Measurements from ENCODE around the gene COL24A1. TPM values are rescaled to one million over a fixed set of nuclear protein-coding genes. Genes with fewer than 3 reads are reported as not detected.

Gene COL24A1
- total RNA-seq, 1 experiment from 2014 or later: not detected

DNA sequence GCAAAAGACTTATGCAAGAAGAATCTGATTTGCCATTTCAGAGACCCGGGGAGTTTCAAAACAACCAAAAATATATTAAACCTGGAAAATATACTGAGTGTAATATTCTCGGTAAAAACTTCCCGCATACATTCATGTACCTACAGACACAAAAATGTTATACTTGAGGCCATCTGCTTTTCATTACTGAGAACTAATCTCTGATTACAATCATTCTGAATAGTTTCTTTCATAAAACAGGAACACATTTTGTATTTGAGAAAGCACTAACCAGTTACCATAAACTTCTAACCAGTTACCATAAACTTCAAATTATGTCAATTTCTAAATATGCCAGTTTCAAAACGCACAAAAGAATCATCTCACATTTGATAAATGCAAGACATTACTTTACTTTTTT lies 456.1 kb downstream of the COL24A1 start:
- Histone ChIP-seq H3K4me2 (ENCODE audit: low read length) (no peak overlapping the region), H2AFZ (ENCODE audit: low read depth, low read length, poor library complexity, severe bottlenecking) (no peak overlapping the region), H3K9ac (ENCODE audit: low read length) (no peak overlapping the region), H3K27ac (ENCODE audit: low read depth, low read length) (no peak overlapping the region), H3K4me3 (replicated peaks in 1 of 2; ENCODE audit: low read depth in 1 of 2, low read length in 2 of 2) (no peak overlapping the region), H3K9me2 (ENCODE audit: insufficient read depth) (no peaks in the 10 kb centered on the region), H3K36me3 (ENCODE audit: control insufficient read depth in 1 of 2, insufficient read depth in 2 of 2, low read length in 2 of 2) (peaks cover 20 to 23% of the 10 kb centered on the region in 2 experiments), H3K27me3 (ENCODE audit: insufficient read depth, low read length) (no peaks in the 10 kb centered on the region), H3K9me3 (ENCODE audit: control insufficient read depth in 1 of 2, insufficient read depth in 1 of 2, low read depth in 1 of 2, low read length in 2 of 2) (no peaks in the 10 kb centered on the region), H3K79me2 (ENCODE audit: insufficient read depth, low read length) (peaks cover 80% of the 10 kb centered on the region), H3K4me1 (ENCODE audit: control insufficient read depth in 1 of 2, insufficient read depth in 2 of 2, low read length in 2 of 2) (no peaks in the 10 kb centered on the region), H4K20me1 (ENCODE audit: insufficient read depth) (no peaks in the 10 kb centered on the region)
- intact Hi-C loops (cut with micrococcal nuclease): no loop called here
- no TSS peak for BruUV-seq (replicated peaks)
- TF ChIP-seq SRF (IDR thresholded peaks at IDR 0.05; ENCODE audit: low read depth) (no peak), SIN3A (IDR thresholded peaks at IDR 0.05; ENCODE audit: low read depth) (no peak), TCF7L2 (IDR thresholded peaks at IDR 0.05; ENCODE audit: borderline replicate concordance, extremely low read depth, insufficient read depth, insufficient read length) (no peak), ELF1 (IDR thresholded peaks at IDR 0.05; ENCODE audit: borderline replicate concordance, low read depth) (no peak), ZNF274 (IDR thresholded peaks at IDR 0.05; ENCODE audit: low read depth, low read length) (no peak), REST (IDR thresholded peaks at IDR 0.05; ENCODE audit: low read depth) (no peak), POLR2AphosphoS5 (IDR thresholded peaks at IDR 0.05; ENCODE audit: low read depth, low read length) (no peak), EGR1 (IDR thresholded peaks at IDR 0.05; ENCODE audit: low read depth) (no peak), CBX3 (IDR thresholded peaks at IDR 0.05; ENCODE audit: low read depth) (no peak), ZBTB33 (IDR thresholded peaks at IDR 0.05; ENCODE audit: extremely low read depth, insufficient replicate concordance, low read length) (no peak), CEBPB (IDR thresholded peaks at IDR 0.05; ENCODE audit: low read depth) (no peak), EZH2 (IDR thresholded peaks at IDR 0.05) (no peak), YY1 (IDR thresholded peaks at IDR 0.05; ENCODE audit: extremely low read depth, insufficient replicate concordance, low read depth, low read length) (no peak), RAD21 (IDR thresholded peaks at IDR 0.05; ENCODE audit: low read depth) (no peak), MAX (IDR thresholded peaks at IDR 0.05) (no peak), POLR2A (IDR thresholded peaks at IDR 0.05; ENCODE audit: borderline replicate concordance, extremely low read depth, insufficient read depth, insufficient read length) (no peak)
- TF ChIP-seq, protein P1, sequence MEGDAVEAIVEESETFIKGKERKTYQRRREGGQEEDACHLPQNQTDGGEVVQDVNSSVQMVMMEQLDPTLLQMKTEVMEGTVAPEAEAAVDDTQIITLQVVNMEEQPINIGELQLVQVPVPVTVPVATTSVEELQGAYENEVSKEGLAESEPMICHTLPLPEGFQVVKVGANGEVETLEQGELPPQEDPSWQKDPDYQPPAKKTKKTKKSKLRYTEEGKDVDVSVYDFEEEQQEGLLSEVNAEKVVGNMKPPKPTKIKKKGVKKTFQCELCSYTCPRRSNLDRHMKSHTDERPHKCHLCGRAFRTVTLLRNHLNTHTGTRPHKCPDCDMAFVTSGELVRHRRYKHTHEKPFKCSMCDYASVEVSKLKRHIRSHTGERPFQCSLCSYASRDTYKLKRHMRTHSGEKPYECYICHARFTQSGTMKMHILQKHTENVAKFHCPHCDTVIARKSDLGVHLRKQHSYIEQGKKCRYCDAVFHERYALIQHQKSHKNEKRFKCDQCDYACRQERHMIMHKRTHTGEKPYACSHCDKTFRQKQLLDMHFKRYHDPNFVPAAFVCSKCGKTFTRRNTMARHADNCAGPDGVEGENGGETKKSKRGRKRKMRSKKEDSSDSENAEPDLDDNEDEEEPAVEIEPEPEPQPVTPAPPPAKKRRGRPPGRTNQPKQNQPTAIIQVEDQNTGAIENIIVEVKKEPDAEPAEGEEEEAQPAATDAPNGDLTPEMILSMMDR (IDR thresholded peaks at IDR 0.05 in 2 of 3, conservative IDR thresholded peaks at IDR 0.05 in 1 of 3; ENCODE audit: borderline replicate concordance in 1 of 3, insufficient read depth in 1 of 3, low read depth in 2 of 3, low read length in 2 of 3): no peak
- no peak for ATAC-seq
- ChIA-PET POLR2A (interaction anchor here (1.3 kb wide), 1 partner anchor 8 kb away, joined by 4 read pairs; the partner anchor contains the start of gene ZNHIT6), CTCF (interaction anchor here (0.6 kb wide), 1 partner anchor 1080 kb away, joined by 5 read pairs; no protein-coding TSS in a partner anchor), RAD21 (ENCODE audit: low non-redundant PET in 1 of 2, low total read pairs in 2 of 2, uncharacterized antibody in 2 of 2, unreplicated experiment in 2 of 2) (no interaction called here)
- no peak for DNase-seq (ENCODE audit: low read depth, low spot score)

All from HCT116 (cell line).